ENCODE data around the gene SCP2.

Gene SCP2

GRCh38 chr1:53082826-53083455 is 155.9 kb downstream of the SCP2 start:
- no peak for DNase-seq (ENCODE audit: low read depth)

GRCh38 chr1:53083636-53084588 is 156.8 kb downstream of the SCP2 start:
- no peak for DNase-seq (ENCODE audit: low read depth)

GRCh38 chr1:53084589-53084971 is 157.5 kb downstream of the SCP2 start:
- no peak for DNase-seq (ENCODE audit: low read depth)

GRCh38 chr1:53085405-53085804 is 158.3 kb downstream of the SCP2 start:
- DNase-seq (ENCODE audit: low read depth) = no peak

- no peak for DNase-seq (ENCODE audit: low read depth)
These were observed 159.5 kb downstream of the SCP2 start for GRCh38 chr1:53086491-53087070.

GRCh38 chr1:53087332-53088285 is 160.5 kb downstream of the SCP2 start:
- no peak for DNase-seq (ENCODE audit: low read depth)

- DNase-seq (ENCODE audit: low read depth) = no peak
These were observed 161.7 kb downstream of the SCP2 start for GRCh38 chr1:53088616-53089300.

GRCh38 chr1:53089478-53090226 is 162.6 kb downstream of the SCP2 start:
- DNase-seq (ENCODE audit: low read depth) = no peak

GRCh38 chr1:53090227-53091147 is 163.4 kb downstream of the SCP2 start:
- no peak for DNase-seq (ENCODE audit: low read depth)

GRCh38 chr1:53091841-53092645 is 165.0 kb downstream of the SCP2 start:
- peak; percentile 26 for DNase-seq (ENCODE audit: low read depth)

- DNase-seq (ENCODE audit: low read depth) = no peak
These were observed 165.8 kb downstream of the SCP2 start for GRCh38 chr1:53092659-53093450.

- DNase-seq (ENCODE audit: low read depth) = no peak
These were observed 166.3 kb downstream of the SCP2 start for GRCh38 chr1:53093451-53093754.

GRCh38 chr1:53093778-53094532 is 166.9 kb downstream of the SCP2 start:
- no peak for DNase-seq (ENCODE audit: low read depth)

- DNase-seq (ENCODE audit: low read depth) = no peak
These were observed 167.4 kb downstream of the SCP2 start for GRCh38 chr1:53094533-53094919.

All from iris pigment epithelial cell (primary cell).